PC-3 (cell line): Measurements from ENCODE around the gene VWA1. TPM values are rescaled to one million over a fixed set of nuclear protein-coding genes. Genes with fewer than 3 reads are reported as not detected.
"Not testable (repeated sequence)": the region's sequence is repeated elsewhere in the genome, so short reads cannot be mapped to it uniquely, and the experiment has no call there.

Experiments
- ATAC-seq: fragments of 200-7000 bp; cut with Tn5 transposase; 2 replicates; pipeline ENCODE4 v1.9.1; 2020; ENCODE audit warnings: mild to moderate bottlenecking, moderate library complexity
- BruUV-seq: library from RNA; stranded (reverse); fragments of 400-500 nt; replicated peaks from 2 replicates; lab custom pipeline; 2021; lab: Mats Ljungman, UMichigan
- CTCF ChIA-PET: fragments of 300-600 bp; sonication (Branson Sonifier 250); formaldehyde crosslinking; loops from one replicate; lab custom pipeline; 2022; ENCODE audit warnings: antibody characterized with exemption; lab: Charles Lee
- POLR2A ChIA-PET: fragments of 300-600 bp; sonication (Branson Sonifier 250); formaldehyde crosslinking; loops from one replicate; lab custom pipeline; 2022; ENCODE audit warnings: antibody characterized with exemption; ENCODE audit not compliant: unreplicated experiment; lab: Charles Lee
- DNase-seq: peaks from one replicate; pipeline ENCODE4 v3.0.0-alpha.2; 2015
- H2AFZ ChIP-seq: fragments of 300-600 bp; sonication (generic); 2 replicates; pipeline ENCODE4 v1.6.0; 2016; ENCODE audit warnings: antibody characterized with exemption, low read length
- H3F3A ChIP-seq: fragments of 300-600 bp; sonication (generic); one replicate; pipeline ENCODE4 v1.6.0; 2017; ENCODE audit warnings: antibody characterized with exemption, low read length, control low read depth, mild to moderate bottlenecking; ENCODE audit not compliant: unreplicated experiment
- H3K27ac ChIP-seq: fragments of 300-600 bp; sonication (generic); 2 replicates; pipeline ENCODE4 v1.5.1; 2016; ENCODE audit warnings: mild to moderate bottlenecking, low read length
- H3K27me3 ChIP-seq: fragments of 300-600 bp; sonication (generic); 2 replicates; pipeline ENCODE4 v1.6.1; 2016; ENCODE audit warnings: low read length, mixed read lengths
- H3K36me3 ChIP-seq: fragments of 300-600 bp; sonication (generic); 2 replicates; pipeline ENCODE4 v1.6.1; 2016; ENCODE audit warnings: low read depth, mixed run types, low read length, mixed read lengths
- H3K4me1 ChIP-seq: fragments of 300-600 bp; sonication (generic); 2 replicates; pipeline ENCODE4 v1.5.1; 2016; ENCODE audit warnings: low read length; ENCODE audit not compliant: insufficient read depth
- H3K4me2 ChIP-seq: fragments of 300-600 bp; sonication (generic); 2 replicates; pipeline ENCODE4 v1.6.0; 2016; ENCODE audit warnings: low read length
- H3K4me3 ChIP-seq: fragments of 300-600 bp; sonication (generic); 2 replicates; pipeline ENCODE4 v1.5.1; 2016; ENCODE audit warnings: mild to moderate bottlenecking, low read length, mixed read lengths
- H3K79me2 ChIP-seq: fragments of 300-600 bp; sonication (generic); 2 replicates; pipeline ENCODE4 v1.6.1; 2017; ENCODE audit warnings: low read length, mixed read lengths
- H3K9ac ChIP-seq: fragments of 300-600 bp; sonication (generic); 2 replicates; pipeline ENCODE4 v1.6.0; 2016; ENCODE audit warnings: mild to moderate bottlenecking, low read length
- H3K9me2 ChIP-seq: fragments of 300-600 bp; sonication (generic); replicated peaks from 2 replicates; pipeline ENCODE4 v1.6.1; 2016; ENCODE audit warnings: mixed run types, low read length, mixed read lengths
- H3K9me3 ChIP-seq: fragments of 300-600 bp; sonication (generic); 2 replicates; pipeline ENCODE4 v1.6.1; 2016; ENCODE audit warnings: low read length, mixed read lengths
- H4K20me1 ChIP-seq: fragments of 300-600 bp; sonication (generic); 2 replicates; pipeline ENCODE4 v1.6.1; 2016; ENCODE audit warnings: low read length, mixed read lengths
- CTCF ChIP-seq: fragments of 300-600 bp; sonication (generic); conservative IDR thresholded peaks from 2 replicates; pipeline ENCODE4 v1.5.1; 2017; ENCODE audit warnings: antibody characterized with exemption, low read depth, mild to moderate bottlenecking, low read length
- EZH2 ChIP-seq: fragments of 300-600 bp; sonication (generic); IDR thresholded peaks from one replicate; pipeline ENCODE4 v1.6.1; 2017; ENCODE audit warnings: antibody characterized with exemption, mild to moderate bottlenecking, low read length; ENCODE audit not compliant: unreplicated experiment
- EZH2phosphoT487 ChIP-seq: fragments of 300-600 bp; sonication (generic); IDR thresholded peaks from 2 replicates; pipeline ENCODE4 v1.6.1; 2018; ENCODE audit warnings: mild to moderate bottlenecking, antibody characterized with exemption, low read length, borderline replicate concordance
- intact Hi-C: fragments of 100-400 bp; cut with micrococcal nuclease; formaldehyde crosslinking; loops from 2 replicates; pipeline ENCODE4 v1.9.0; 2023
- total RNA-seq: library from RNA; depleted of rRNA; stranded (reverse); fragments of >200 nt; gene quantifications from 2 replicates; pipeline ENCODE4 v1.2.3, GENCODE V29; 2014

Gene VWA1
- total RNA-seq, 1 experiment from 2014 or later, result 59.1 TPM

- CTCF ChIA-PET, result no interaction called here
- POLR2A ChIA-PET, result no interaction called here
These were observed 19.9 kb downstream of the VWA1 start for GRCh38 chr1:1455366-1455884.

DNA sequence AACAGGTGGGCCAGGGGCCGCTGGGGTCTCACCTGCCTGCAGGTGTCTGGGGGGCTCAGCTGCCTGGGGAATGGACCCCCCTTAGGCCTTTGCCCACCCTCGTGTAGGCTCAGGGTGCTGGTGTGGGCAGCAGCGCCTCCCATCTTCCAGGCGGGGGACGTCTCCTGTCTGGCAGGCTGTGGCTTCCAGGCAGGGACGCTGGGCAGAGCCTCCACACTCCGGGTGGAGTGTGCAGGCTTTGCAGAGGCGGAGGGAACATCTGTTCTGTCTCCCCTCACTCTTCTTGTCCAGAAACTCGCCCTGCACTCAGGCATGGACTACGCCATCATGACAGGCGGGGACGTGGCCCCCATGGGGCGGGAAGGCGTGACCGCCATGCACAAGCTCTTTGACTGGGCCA lies 20.4 kb downstream of the VWA1 start:
- intact Hi-C loops, DNase-seq, CTCF ChIA-PET: not testable (repeated sequence)

More at GRCh38 chr1:1455366-1455884, 19.9 kb downstream of the VWA1 start:
- no peak overlapping the region for H2AFZ ChIP-seq
- DNase-seq (no peak), ATAC-seq (no peak)
- H4K20me1 ChIP-seq, result no peaks in the 10 kb centered on the region
- BruUV-seq, result no TSS peak
- no peak for TF ChIP-seq CTCF
- TF ChIP-seq EZH2, result no peak
- no peak for TF ChIP-seq EZH2phosphoT487
- no peak overlapping the region for H3K9ac ChIP-seq
- no peak overlapping the region for H3K4me3 ChIP-seq
- no peak overlapping the region for H3K4me2 ChIP-seq
- H3K27ac ChIP-seq, result no peak overlapping the region
- H3K27me3 ChIP-seq, result no peaks in the 10 kb centered on the region
- H3K36me3 ChIP-seq, result no peaks in the 10 kb centered on the region
- no peaks in the 10 kb centered on the region for H3K79me2 ChIP-seq
- no peaks in the 10 kb centered on the region for H3K4me1 ChIP-seq
- no peaks in the 10 kb centered on the region for H3K9me3 ChIP-seq
- no peaks in the 10 kb centered on the region for H3F3A ChIP-seq
- intact Hi-C loops, result no loop called here
- no peaks in the 10 kb centered on the region for H3K9me2 ChIP-seq

GRCh38 chr1:1456683-1457255 lies 21.3 kb downstream of the VWA1 start:
- not testable (repeated sequence) for BruUV-seq

More for the DNA sequence above, 20.4 kb downstream of the VWA1 start:
- BruUV-seq, H3K4me2 ChIP-seq, H4K20me1 ChIP-seq, H2AFZ ChIP-seq, H3K9me2 ChIP-seq, H3K27me3 ChIP-seq, POLR2A ChIA-PET, H3K4me3 ChIP-seq, H3K27ac ChIP-seq, H3F3A ChIP-seq, ATAC-seq, H3K9ac ChIP-seq, H3K4me1 ChIP-seq, H3K36me3 ChIP-seq, H3K79me2 ChIP-seq, H3K9me3 ChIP-seq: not testable (repeated sequence)

GRCh38 chr1:1459156-1459555 lies 23.7 kb downstream of the VWA1 start:
- H3K9me3 ChIP-seq, H3K4me3 ChIP-seq, DNase-seq, H3K9me2 ChIP-seq, ATAC-seq, BruUV-seq, H3K27me3 ChIP-seq, H3K79me2 ChIP-seq, H4K20me1 ChIP-seq, H3F3A ChIP-seq, H3K27ac ChIP-seq, H2AFZ ChIP-seq, H3K4me1 ChIP-seq, intact Hi-C loops, H3K9ac ChIP-seq, H3K36me3 ChIP-seq, H3K4me2 ChIP-seq, CTCF ChIA-PET: not testable (repeated sequence)
- POLR2A ChIA-PET, result interaction anchor here (0.7 kb wide), 1 partner anchor 48 kb away, joined by 5 read pairs; no protein-coding TSS in a partner anchor

More at GRCh38 chr1:1456683-1457255, 21.3 kb downstream of the VWA1 start:
- H3K4me1 ChIP-seq, H3K36me3 ChIP-seq, CTCF ChIA-PET, H3K9ac ChIP-seq, H3K27ac ChIP-seq, ATAC-seq, H4K20me1 ChIP-seq, H3K9me2 ChIP-seq, H3K4me3 ChIP-seq, H2AFZ ChIP-seq, DNase-seq, H3K9me3 ChIP-seq, H3K27me3 ChIP-seq, H3K4me2 ChIP-seq, POLR2A ChIA-PET, H3K79me2 ChIP-seq, intact Hi-C loops, H3F3A ChIP-seq: not testable (repeated sequence)

DNA sequence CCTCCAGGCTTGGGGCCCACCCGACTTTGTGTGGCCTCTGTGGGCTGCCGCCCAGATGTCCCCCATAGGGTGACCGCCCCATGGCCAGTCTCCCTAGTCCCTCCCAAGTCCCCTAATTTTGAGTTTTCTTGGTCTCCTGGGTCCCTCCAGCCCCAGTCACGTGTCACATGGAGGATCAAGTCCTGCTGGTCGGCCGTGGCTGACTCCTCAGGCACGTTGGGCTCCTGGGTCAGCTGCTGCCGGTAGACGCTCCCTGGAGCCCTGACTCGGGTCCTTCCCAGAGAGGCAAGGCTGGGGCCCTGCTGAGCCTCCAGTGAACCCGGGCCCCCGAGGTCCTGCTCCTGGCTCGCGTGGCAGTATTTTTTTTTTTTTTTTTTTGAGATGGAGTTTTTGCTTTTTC lies 24.2 kb downstream of the VWA1 start:
- intact Hi-C loops, POLR2A ChIA-PET, BruUV-seq, ATAC-seq, H3K27ac ChIP-seq, H3F3A ChIP-seq, H3K9me3 ChIP-seq, H3K27me3 ChIP-seq, H3K79me2 ChIP-seq, H4K20me1 ChIP-seq, H3K36me3 ChIP-seq, H3K9ac ChIP-seq, H3K4me1 ChIP-seq, DNase-seq, H3K9me2 ChIP-seq, H3K4me2 ChIP-seq, H2AFZ ChIP-seq, CTCF ChIA-PET, H3K4me3 ChIP-seq: not testable (repeated sequence)
